ENCODE measurements around the gene RGS21.

DNA sequence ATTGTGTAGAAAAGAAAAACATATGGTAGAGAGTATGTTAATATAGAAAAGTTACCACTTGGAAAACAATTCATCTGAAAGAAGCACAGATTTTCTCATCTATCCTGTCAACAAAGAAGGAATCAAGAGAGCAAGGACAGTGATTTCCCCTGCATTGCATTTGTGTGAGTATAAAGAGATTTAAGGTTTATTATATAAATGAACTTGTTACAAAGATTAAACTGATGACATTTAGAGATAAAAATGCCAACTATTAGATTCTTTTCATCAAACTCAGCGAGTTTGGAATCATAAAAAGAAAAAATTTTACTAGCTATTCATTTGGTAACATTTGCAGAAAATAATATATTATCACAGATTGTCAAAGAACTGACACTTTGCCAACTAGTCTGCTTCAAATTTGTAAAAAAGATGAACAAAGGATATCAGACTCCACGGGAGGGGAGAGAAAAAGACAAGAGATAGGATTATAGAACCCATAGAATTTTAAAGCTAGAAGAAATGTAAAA is at the start of gene RGS21:
- TF ChIP-seq, protein P1, sequence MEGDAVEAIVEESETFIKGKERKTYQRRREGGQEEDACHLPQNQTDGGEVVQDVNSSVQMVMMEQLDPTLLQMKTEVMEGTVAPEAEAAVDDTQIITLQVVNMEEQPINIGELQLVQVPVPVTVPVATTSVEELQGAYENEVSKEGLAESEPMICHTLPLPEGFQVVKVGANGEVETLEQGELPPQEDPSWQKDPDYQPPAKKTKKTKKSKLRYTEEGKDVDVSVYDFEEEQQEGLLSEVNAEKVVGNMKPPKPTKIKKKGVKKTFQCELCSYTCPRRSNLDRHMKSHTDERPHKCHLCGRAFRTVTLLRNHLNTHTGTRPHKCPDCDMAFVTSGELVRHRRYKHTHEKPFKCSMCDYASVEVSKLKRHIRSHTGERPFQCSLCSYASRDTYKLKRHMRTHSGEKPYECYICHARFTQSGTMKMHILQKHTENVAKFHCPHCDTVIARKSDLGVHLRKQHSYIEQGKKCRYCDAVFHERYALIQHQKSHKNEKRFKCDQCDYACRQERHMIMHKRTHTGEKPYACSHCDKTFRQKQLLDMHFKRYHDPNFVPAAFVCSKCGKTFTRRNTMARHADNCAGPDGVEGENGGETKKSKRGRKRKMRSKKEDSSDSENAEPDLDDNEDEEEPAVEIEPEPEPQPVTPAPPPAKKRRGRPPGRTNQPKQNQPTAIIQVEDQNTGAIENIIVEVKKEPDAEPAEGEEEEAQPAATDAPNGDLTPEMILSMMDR (IDR thresholded peaks at IDR 0.05; ENCODE audit: poor library complexity): no peak
- TF ChIP-seq EZH2phosphoT487 (IDR thresholded peaks at IDR 0.05; ENCODE audit: low read depth, severe bottlenecking, unreplicated experiment): no peak
- no peak for TF ChIP-seq EZH2 (IDR thresholded peaks at IDR 0.05; ENCODE audit: borderline replicate concordance)

Measured in hepatocyte (in vitro differentiated cells).